Stimulated activated CD8-positive, alpha-beta memory T cell treated with anti-CD3 and anti-CD28 coated beads, Interleukin-12 subunit alpha, Interleukin-12 subunit beta, amount 100 ng/mL, for 4 hours (primary cell): ENCODE measurements around the gene AVPI1.
"Not testable (repeated sequence)": the region's sequence is repeated elsewhere in the genome, so short reads cannot be mapped to it uniquely, and the experiment has no call there.

ENCODE experiments used
- DNase-seq: peaks from one replicate; pipeline ENCODE4 v3.0.0-alpha.2; 2020; ENCODE audit warnings: low read depth

AVPI1 gene

GRCh38 chr10:97711640-97712572 is 24.9 kb upstream of the AVPI1 start:
- DNase-seq, result no peak

GRCh38 chr10:97708976-97709946 is 22.2 kb upstream of the AVPI1 start:
- no peak for DNase-seq

GRCh38 chr10:97708167-97708566 is 21.1 kb upstream of the AVPI1 start:
- DNase-seq, result no peak

- no peak for DNase-seq
Observed at GRCh38 chr10:97707134-97707861, 20.3 kb upstream of the AVPI1 start.

GRCh38 chr10:97705006-97705670 is 18.1 kb upstream of the AVPI1 start:
- DNase-seq, result no peak

GRCh38 chr10:97704341-97704740 is 17.3 kb upstream of the AVPI1 start:
- no peak for DNase-seq

GRCh38 chr10:97703398-97704067 is 16.5 kb upstream of the AVPI1 start:
- DNase-seq, result no peak

- no peak for DNase-seq
Observed at GRCh38 chr10:97701438-97702069, 14.5 kb upstream of the AVPI1 start.

GRCh38 chr10:97698072-97698655 is 11.1 kb upstream of the AVPI1 start:
- DNase-seq, result not testable (repeated sequence)

- DNase-seq, result no peak
Observed at GRCh38 chr10:97690133-97690532, 3.1 kb upstream of the AVPI1 start.

- no peak for DNase-seq
Observed at GRCh38 chr10:97689559-97690020, 2.5 kb upstream of the AVPI1 start.

- no peak for DNase-seq
Observed at GRCh38 chr10:97687785-97688781, 1.0 kb upstream of the AVPI1 start.

- no peak for DNase-seq
Observed at GRCh38 chr10:97686301-97686961, 610 bp downstream of the AVPI1 start.

GRCh38 chr10:97685395-97685958 is 1.6 kb downstream of the AVPI1 start:
- no peak for DNase-seq

GRCh38 chr10:97684866-97685394 is 2.1 kb downstream of the AVPI1 start:
- no peak for DNase-seq

GRCh38 chr10:97684368-97684713 is 2.7 kb downstream of the AVPI1 start:
- not testable (repeated sequence) for DNase-seq

GRCh38 chr10:97683556-97684367 is 3.3 kb downstream of the AVPI1 start:
- no peak for DNase-seq
